OCI-LY7 (cell line): ENCODE data around the gene PIM2.

Experiments used
- CTCF ChIP-seq: fragments of 200-600 bp; sonication (generic); conservative IDR thresholded peaks from 2 replicates; pipeline ENCODE4 v1.5.1; 2014; ENCODE audit warnings: mild to moderate bottlenecking, antibody characterized with exemption, low read length, moderate library complexity, mixed read lengths
- EZH2phosphoT487 ChIP-seq: fragments of 200-600 bp; sonication (generic); IDR thresholded peaks from 2 replicates; pipeline ENCODE4 v1.6.1; 2018; ENCODE audit warnings: low read depth, borderline replicate concordance, mild to moderate bottlenecking, mixed run types, antibody characterized with exemption, low read length, moderate library complexity, mixed read lengths

GRCh38 chrX:48918643-48919340, at the start of gene PIM2:
- no peak for TF ChIP-seq EZH2phosphoT487
- TF ChIP-seq CTCF: 0 out of 2 replicates have a peak, but pooled peaks have one; percentile 31
